ENCODE results near the gene NINJ2.

Gene NINJ2

DNA sequence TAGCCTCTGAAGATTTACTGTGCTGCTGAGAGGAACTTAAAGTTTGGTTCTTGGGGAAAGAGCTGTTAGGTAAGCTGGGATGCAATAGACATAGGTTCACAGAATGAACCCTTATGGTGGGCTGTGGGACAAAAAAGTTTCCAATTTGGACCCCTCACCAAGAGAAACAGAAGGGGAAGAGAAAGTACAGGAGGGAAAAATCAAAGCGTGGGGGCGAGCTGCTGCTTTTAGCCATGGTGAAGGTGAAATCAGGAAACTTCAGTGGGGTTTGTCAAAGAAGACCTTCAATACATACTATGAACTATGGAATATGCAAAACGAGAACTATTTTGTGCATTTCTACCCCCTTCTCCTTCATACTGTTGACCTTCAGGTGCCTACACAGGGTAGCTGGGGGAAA, 10.6 kb upstream of the NINJ2 start:
- no peak for DNase-seq (ENCODE audit: low spot score)

- DNase-seq (ENCODE audit: low spot score): no peak
Observed at GRCh38 chr12:669576-669945, 6.3 kb upstream of the NINJ2 start.

- no peak for DNase-seq (ENCODE audit: low spot score)
Observed at GRCh38 chr12:668090-668481, 4.8 kb upstream of the NINJ2 start.

- no peak for DNase-seq (ENCODE audit: low spot score)
Observed at GRCh38 chr12:666766-667308, 3.6 kb upstream of the NINJ2 start.

DNA sequence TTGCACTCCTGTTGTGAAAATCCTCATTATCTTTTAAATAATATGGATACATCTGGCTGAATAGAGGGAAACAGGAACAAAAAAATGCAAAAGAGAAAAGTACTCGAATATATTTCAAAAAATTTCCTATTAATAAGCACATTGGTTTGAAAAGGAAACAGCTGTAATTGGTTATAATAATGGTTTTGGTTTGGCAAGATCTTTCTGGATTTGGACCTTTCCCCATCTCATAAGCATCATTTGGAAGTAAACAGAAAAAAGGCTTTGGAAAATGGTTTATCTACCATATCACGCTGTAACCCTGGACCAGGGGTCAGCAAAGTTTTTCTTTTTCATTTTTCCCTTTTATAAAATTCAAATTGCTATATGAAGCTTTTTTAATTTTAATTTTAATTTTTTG, 2.8 kb upstream of the NINJ2 start:
- no peak for DNase-seq (ENCODE audit: low spot score)

DNA sequence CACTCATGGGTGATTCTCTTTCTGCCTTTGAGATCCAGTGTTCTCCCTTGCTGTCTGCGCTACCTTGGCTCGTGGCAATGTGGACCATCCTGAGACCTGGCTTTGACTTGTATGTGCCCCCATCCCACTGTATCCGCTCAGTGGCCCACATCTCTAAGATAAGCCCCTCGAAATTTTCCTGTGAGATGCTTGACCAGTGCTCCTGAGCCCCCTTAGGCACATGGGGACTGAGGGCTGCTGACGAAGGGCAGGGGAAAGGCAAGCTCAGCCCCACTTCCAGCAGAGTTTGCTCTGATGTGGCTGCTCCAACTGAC, 1.5 kb upstream of the NINJ2 start:
- no peak for DNase-seq (ENCODE audit: low spot score)

- no peak for DNase-seq (ENCODE audit: low spot score)
Observed at GRCh38 chr12:664075-664778, 982 bp upstream of the NINJ2 start.

DNA sequence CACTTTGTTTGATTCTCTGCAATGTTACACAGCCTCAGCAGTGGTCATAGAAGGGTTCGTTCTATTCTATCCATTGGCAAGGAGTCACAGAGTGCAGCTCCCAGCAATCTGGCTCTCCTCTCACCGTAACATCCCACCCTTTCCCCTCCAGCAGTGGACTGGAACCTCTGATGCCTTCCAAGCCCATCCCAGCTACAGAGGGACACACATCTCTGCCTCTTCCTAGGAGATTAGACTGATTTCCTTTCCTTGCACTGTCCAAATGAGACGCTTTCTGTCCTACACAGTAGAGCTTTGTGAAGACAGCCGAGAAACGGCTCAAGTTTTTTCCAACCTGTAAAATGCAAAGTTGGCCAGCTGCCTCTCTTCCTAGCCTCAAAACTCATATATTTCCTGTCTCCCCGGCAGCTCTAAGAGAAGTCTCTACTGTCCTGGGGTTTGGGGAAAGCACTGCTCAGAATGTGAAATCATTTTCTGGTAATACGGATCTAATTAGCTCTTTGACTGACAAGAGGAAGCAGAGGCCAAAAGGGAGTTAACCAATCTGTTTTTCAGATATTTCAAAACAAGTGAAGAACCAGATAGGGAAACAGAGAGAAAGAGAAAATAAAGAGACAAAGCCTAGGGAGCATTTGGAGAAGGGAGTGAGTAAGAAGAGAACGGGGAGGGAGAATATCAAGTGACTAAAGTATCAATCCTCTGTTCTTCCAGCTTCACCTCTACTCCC, 516 bp downstream of the NINJ2 start:
- no peak for DNase-seq (ENCODE audit: low spot score)

GRCh38 chr12:661720-662486, 1.3 kb downstream of the NINJ2 start:
- no peak for DNase-seq (ENCODE audit: low spot score)

- no peak for DNase-seq (ENCODE audit: low spot score)
Observed at GRCh38 chr12:659090-659683, 4.1 kb downstream of the NINJ2 start.

DNA sequence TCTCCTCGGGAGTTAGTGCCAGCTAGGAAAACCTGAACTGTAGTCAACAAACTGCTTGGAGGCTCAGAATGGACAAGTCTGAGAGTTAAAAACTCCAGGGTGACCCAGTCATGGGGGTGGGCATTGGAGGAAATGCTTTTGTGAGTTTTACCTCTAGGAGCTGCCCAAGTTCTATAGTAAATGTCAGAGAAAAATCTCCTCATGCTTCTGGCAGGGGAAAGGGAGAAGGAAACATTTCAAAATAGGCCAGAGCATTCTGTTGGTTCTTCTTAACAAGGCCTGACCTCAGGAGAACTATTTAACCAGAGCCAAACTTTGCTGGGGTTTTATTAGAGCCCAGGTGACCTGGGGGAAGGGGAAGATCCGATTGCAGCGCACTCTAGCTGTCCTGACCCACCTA, 12.3 kb downstream of the NINJ2 start:
- DNase-seq (ENCODE audit: low spot score): no peak

DNA sequence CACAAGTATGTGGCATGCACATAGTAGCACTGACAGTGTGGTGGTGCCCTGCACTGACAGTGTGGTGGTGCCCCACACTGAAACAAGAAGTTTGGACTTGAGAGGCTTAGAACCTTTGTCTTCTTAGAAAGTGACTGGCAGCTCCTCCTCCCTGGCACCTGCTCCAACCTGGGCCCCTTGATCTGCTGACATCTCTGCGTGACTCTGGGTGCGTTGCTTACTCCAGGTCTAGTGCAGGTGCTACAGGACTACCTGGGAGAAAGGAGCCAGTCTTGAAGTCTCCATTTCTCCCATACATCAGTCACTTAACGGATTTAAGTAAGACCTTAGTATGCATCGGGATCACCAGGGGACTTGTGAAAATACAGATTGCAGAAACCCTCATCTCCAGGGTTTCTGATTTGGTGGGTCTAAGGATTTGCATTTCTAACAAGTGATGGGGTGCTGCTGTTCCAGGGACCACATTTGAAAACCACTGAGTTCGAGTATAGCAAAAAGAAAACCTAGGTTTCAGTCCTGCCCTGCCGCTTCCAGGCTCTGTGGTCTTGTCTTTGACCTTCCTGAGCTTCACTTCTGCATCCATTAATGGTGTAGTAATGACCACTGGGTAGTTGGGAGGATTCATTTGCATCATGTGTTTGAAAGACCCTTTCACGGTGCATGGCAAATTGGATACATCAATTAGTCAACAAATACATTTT, 15.7 kb downstream of the NINJ2 start:
- DNase-seq (ENCODE audit: low spot score): no peak

GRCh38 chr12:646442-647384, 16.5 kb downstream of the NINJ2 start:
- no peak for DNase-seq (ENCODE audit: low spot score)

GRCh38 chr12:645563-646071, 17.6 kb downstream of the NINJ2 start:
- peak; percentile 84 for DNase-seq (ENCODE audit: low spot score)

DNA sequence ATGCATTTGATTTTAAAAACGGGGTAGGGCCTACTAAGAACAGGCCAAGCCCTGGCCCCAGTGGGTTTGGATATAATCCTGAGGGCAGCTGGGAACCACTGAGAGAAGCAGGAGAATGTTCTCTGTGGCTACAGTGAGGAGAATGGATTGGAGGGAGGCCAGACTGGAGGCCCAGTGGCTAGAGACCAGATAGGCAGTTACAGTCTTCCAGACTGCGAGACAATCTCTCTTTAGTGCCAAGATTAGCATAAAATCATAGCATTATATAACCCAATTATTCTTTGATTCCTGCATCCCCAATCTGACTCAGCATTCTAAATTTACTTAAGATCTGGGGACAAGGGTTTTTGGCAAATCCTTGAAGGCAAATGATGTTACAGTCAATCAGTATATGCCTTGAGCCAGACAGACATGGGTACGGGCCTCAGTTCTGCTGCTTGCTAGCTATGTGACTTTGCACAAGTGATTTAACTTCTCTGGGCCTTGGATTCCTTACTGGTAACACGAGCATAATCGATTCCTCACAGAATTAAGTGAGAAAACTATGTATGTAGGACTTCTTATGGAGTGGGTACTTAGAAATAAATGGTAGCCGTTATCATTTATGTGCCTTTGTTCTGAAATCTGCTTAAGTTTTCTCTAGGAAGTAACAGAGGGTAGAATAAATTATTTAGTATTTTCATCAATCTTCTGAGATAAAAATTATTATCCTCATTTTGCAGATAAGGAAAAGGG, 18.3 kb downstream of the NINJ2 start:
- DNase-seq (ENCODE audit: low spot score): peak; percentile 64

DNA sequence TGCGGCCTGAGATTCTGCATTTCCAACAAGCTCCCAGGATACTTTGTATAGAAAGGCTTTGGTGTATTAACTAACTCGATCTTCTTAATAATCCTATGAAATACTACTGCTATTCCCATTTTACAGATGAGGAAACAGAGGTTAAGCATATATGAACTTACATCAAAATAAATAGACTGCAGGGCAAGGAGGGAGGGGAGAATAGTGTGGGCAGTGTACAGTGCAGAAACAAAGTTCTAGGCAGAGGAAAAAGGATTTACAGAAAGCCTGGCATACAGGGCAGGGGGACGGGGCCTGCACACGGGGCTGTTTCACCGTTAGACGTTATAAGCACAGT, 19.0 kb downstream of the NINJ2 start:
- DNase-seq (ENCODE audit: low spot score): no peak

GRCh38 chr12:643475-644302, 19.6 kb downstream of the NINJ2 start:
- no peak for DNase-seq (ENCODE audit: low spot score)

DNA sequence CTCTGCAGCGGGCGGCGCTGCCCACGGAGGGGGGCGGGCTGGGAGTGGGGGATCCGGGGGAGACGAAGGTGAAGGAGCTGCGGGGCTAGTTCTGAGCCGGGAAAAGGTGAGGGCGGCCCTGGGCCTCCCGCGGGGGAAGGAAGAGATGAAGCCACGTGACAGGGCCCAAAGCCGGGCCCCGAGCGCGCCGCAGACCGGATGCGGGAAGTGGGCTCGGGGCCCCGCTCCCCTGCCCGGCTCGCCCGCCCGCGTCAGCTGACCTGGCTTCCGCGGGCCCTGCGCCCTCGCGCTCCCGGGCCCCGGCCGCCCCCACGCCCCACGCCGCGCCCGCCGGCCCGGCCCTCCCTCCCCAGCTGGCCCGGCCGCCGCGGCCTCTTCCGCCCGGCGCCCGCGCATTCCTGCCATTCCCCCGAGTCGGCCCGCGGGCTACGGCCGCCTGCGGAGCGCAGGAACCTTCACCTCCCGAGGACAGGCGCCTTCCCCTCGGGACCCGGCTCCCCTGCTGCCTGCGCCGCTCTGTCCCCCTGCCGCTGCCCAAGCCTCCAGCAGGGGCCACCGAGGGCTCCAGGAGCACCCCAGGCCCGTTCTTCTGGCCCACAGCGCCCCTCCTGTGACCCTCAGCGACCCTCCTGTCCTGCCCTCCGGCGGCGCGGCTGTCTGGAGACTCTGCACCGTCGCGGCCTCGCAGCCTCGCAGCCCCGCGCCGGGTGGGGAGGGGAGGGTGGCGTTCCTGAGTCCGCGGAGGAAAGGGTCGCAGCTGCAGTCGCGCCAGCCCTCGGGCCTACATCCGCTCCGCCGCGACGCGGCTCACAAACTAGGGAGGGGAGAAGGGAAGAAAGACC, 20.4 kb downstream of the NINJ2 start:
- peak; percentile 72 for DNase-seq (ENCODE audit: low spot score)
